Neuron (in vitro differentiated cells): Measurements from ENCODE around the gene TLE1.

Source experiments
- H2AFZ ChIP-seq: one replicate; pipeline ENCODE4 v1.6.1; 2013; ENCODE audit warnings: low read depth, mild to moderate bottlenecking, inconsistent platforms, low read length, moderate library complexity
- H3K27me3 ChIP-seq: one replicate; pipeline ENCODE4 v1.6.1; 2013; ENCODE audit warnings: low read length; ENCODE audit not compliant: insufficient read depth
- H3K36me3 ChIP-seq: one replicate; pipeline ENCODE4 v1.6.1; 2013; ENCODE audit warnings: low read length; ENCODE audit not compliant: insufficient read depth
- H3K4me1 ChIP-seq: one replicate; pipeline ENCODE4 v1.6.1; 2013; ENCODE audit warnings: low read length; ENCODE audit not compliant: insufficient read depth
- H3K4me3 ChIP-seq: 2 replicates; pipeline ENCODE4 v1.5.1; 2013; ENCODE audit warnings: mild to moderate bottlenecking, low read length, moderate library complexity
- H3K9me3 ChIP-seq: one replicate; pipeline ENCODE4 v1.6.1; 2013; ENCODE audit warnings: low read length

TLE1 gene

DNA sequence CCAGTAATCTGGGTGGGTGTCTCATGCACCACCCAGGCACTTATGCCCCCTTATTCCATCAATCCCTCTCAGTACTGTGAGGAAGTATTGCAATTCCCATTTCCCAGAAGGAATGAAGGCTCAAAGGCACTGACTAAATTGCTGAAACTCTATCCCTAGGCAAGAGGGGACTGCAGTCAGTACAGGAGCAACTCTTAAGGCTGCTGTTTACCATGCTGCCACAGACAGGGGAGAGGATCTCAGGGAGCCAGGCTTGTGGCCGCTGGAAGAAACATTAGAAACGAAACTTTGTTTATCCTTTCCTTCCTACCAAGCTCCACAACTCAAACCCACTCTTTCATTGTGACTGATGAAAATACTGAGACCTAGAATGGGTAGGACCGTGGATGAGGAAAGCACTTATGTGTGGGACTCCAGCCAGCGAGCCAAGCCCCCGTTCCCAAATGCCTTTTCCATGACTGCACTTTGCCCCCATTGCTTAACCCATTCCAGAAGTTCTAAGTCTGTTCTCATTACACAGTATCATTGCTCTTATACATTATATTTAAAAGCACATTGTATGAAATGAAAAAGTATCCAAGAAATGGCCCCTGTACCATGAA is 54.3 kb downstream of the TLE1 start:
- H3K4me1 ChIP-seq, result peaks cover 23% of the 10 kb centered on the region
- H3K4me3 ChIP-seq, result no peak overlapping the region
- H3K36me3 ChIP-seq, result peaks cover 10% of the 10 kb centered on the region
- no peak overlapping the region for H2AFZ ChIP-seq
- H3K27me3 ChIP-seq, result no peaks in the 10 kb centered on the region
- H3K9me3 ChIP-seq, result no peaks in the 10 kb centered on the region

DNA sequence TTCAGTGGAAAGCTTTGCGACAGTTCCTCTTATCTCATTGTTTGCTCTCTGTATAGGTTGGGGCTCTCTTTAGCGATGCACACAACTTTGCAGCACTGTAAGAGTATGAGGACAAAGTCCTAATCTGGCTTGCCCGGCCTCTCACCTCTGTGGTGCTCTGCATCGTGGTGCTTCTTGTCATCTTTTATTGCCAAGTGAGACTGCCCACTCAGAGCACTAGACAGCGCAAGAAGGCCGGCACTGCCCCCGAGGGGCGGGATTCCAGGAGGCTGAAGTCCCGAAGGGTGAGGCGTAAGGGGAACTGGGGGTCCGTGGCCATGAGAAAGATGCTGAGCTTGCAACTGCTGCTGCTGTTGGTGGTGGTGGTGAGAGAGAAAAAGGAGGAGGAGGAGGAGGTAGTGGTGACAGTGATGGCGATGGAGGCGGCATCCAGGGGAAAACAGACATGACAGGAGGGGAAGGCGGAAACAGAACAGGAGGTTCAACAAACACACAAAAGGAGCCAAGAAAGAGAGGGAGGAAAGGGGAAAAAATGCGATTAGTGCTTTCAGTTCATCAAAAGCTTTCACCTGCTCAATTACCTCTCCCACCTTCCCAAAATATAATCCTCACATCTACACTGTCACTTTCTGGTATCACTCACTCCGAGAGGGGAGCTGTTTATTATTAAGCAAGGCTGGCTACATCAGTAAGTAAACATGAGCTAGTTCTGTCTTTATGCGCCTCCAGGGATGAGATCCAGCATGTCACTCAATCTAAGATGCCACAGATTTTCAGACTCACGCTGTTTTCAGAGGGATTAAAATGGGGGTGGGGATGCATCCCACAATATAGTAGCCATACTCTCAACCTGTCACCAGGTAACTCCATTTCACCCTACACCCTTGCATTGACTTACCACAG is 55.1 kb downstream of the TLE1 start:
- H3K36me3 ChIP-seq, result peaks cover 10% of the 10 kb centered on the region
- H2AFZ ChIP-seq, result no peak overlapping the region
- H3K27me3 ChIP-seq, result no peaks in the 10 kb centered on the region
- no peak overlapping the region for H3K4me3 ChIP-seq
- H3K4me1 ChIP-seq, result peaks cover 23% of the 10 kb centered on the region
- H3K9me3 ChIP-seq, result no peaks in the 10 kb centered on the region

DNA sequence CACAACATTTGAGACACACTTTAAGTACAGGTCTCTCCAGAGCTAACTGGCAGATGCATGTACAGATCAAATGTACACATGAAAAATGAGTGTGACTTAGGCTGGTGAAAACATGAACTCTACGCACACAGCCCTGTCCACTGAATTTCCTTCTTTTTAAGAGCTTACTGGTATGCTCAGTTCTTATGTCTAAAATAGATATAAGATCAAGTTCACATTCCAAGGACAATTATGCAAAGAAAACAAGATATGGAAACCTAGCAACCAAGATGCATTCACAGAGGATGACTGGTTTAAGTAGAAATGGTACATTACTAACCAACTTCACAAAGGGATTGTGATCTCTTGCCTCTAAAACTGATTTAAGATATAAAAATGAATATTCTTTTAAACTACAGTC is 56.7 kb downstream of the TLE1 start:
- Histone ChIP-seq H3K4me1 (peaks cover 27% of the 10 kb centered on the region), H3K4me3 (no peak overlapping the region), H3K9me3 (no peaks in the 10 kb centered on the region), H2AFZ (no peak overlapping the region), H3K27me3 (no peaks in the 10 kb centered on the region), H3K36me3 (peaks cover 6% of the 10 kb centered on the region)

DNA sequence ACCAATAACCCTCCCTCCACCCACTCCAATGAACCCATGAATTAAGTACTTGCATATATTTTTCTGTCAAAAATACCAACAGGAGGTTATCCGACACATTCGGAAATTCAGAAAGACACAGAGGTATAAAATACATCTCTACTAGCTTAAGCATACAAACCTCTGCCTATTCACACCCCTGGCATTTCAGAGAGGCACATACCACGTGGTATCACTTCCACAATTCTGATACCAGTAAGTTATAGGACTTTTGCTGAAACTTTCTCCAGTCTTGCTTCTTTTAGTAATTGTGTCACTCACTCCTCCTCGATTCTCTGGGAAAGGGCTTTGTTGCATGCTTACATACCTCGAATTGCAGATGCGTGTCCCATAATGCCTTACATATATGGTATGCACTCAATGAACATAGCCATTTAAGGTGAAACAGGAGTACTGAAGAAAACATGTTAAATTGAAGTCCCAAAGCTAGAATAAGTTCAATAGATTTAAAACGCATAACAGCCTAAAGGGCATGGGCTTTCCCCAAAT is 58.1 kb downstream of the TLE1 start:
- H3K4me3 ChIP-seq, result no peak overlapping the region
- no peaks in the 10 kb centered on the region for H3K27me3 ChIP-seq
- H3K4me1 ChIP-seq, result peaks cover 30% of the 10 kb centered on the region
- peaks cover 6% of the 10 kb centered on the region for H3K36me3 ChIP-seq
- H3K9me3 ChIP-seq, result no peaks in the 10 kb centered on the region
- no peak overlapping the region for H2AFZ ChIP-seq

DNA sequence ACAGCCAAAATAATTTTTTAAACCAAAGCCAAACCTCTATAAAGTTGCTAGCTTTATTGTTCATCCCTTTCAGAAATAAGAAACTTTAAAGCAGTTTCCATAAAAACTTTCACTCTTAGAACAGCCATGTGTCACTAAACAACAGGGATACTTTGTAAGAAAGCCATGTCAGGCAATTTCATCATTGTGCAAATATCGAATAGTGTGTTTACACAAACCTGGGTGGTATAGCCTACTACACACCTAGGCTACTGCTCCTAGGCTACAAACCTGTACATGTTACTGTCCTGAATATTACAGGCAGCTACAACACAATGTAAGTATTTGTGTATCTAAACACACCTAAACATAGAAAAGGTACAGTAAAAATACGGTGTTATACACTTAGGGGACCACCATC is 59.9 kb downstream of the TLE1 start:
- H2AFZ ChIP-seq, result no peak overlapping the region
- peaks cover 6% of the 10 kb centered on the region for H3K36me3 ChIP-seq
- peaks cover 30% of the 10 kb centered on the region for H3K4me1 ChIP-seq
- H3K9me3 ChIP-seq, result no peaks in the 10 kb centered on the region
- no peaks in the 10 kb centered on the region for H3K27me3 ChIP-seq
- no peak overlapping the region for H3K4me3 ChIP-seq

DNA sequence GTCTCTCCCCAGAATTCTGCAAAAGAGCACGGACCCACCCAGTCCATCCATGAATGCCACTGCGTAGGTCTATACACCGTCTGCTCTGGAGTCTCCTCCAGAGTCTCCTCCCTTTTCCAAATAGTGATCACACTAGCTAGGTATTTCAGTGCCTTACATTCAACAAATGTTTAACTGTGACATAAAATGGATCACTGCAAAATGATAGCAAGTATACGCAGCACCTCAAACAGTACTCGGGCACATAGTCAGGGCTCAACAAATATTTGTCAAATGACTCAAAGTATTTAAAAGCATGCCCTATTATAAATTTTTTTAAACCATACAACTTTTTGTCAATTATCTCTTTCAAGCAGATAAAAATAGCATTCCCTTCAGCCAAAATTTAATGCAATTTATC is 60.5 kb downstream of the TLE1 start:
- Histone ChIP-seq H3K27me3 (no peaks in the 10 kb centered on the region), H3K9me3 (no peaks in the 10 kb centered on the region), H2AFZ (no peak overlapping the region), H3K4me1 (peaks cover 27% of the 10 kb centered on the region), H3K36me3 (peaks cover 6% of the 10 kb centered on the region), H3K4me3 (no peak overlapping the region)

DNA sequence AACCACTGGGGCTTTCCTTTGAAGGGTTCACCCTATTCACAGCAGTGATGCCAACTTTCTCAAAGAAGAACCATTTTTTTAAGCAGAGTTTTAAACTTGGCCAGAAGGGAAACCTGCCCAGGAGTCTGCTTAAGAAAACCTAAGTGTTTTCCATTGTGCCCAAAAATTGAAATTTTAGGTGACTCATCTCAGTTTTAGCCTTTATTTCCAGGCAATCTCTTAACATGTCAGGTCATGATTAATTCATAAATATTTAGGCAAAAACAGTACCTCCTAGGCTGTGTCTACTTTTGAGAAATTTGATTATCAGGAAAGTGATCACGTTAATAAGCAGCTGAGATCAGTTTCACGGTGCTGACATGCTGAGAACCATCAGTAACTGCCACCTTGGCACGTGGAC is 61.9 kb downstream of the TLE1 start:
- Histone ChIP-seq H3K9me3 (no peaks in the 10 kb centered on the region), H3K4me1 (peaks cover 26% of the 10 kb centered on the region), H3K36me3 (no peaks in the 10 kb centered on the region), H2AFZ (no peak overlapping the region), H3K27me3 (no peaks in the 10 kb centered on the region), H3K4me3 (no peak overlapping the region)

DNA sequence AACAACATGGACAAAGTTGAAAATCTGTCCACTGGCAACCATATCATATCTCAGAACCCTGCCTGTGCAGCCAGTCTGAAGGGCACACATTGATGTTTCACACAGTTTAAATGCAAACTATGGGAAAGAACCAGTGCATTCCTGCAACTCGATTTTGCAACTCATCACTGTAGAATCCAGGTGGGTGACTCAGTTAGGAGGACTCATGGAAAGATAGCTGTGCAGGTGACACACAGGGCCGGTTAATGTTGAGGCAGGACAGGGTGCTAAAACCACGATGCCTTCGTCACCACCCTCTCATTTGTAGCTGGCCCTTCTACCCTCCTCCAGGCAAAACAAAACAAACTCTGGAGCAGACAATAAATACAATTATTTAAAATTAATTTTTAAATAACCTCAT is 62.8 kb downstream of the TLE1 start:
- no peak overlapping the region for H2AFZ ChIP-seq
- no peak overlapping the region for H3K4me3 ChIP-seq
- H3K36me3 ChIP-seq, result no peaks in the 10 kb centered on the region
- peaks cover 32% of the 10 kb centered on the region for H3K4me1 ChIP-seq
- no peaks in the 10 kb centered on the region for H3K9me3 ChIP-seq
- no peaks in the 10 kb centered on the region for H3K27me3 ChIP-seq

DNA sequence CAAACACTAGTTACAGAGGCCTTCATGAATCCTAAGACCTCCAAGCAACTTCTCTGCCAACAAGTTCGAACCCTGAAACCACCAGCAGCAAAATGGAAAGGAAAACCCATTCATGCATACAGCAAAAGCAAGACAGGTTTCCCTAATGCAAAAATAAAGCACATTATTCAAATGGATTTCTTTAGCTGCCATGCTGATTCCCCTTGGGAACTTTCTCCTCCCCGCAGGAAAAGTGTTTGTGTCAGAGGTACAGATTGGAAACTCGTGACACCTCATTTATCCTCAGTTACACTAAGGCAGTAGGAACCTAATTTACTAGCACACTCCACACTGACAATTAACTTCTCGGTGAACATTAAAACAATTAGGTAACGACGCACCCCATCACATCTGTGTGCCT is 63.4 kb downstream of the TLE1 start:
- peaks cover 37% of the 10 kb centered on the region for H3K4me1 ChIP-seq
- H2AFZ ChIP-seq, result no peak overlapping the region
- no peak overlapping the region for H3K4me3 ChIP-seq
- H3K27me3 ChIP-seq, result no peaks in the 10 kb centered on the region
- H3K9me3 ChIP-seq, result no peaks in the 10 kb centered on the region
- H3K36me3 ChIP-seq, result no peaks in the 10 kb centered on the region

DNA sequence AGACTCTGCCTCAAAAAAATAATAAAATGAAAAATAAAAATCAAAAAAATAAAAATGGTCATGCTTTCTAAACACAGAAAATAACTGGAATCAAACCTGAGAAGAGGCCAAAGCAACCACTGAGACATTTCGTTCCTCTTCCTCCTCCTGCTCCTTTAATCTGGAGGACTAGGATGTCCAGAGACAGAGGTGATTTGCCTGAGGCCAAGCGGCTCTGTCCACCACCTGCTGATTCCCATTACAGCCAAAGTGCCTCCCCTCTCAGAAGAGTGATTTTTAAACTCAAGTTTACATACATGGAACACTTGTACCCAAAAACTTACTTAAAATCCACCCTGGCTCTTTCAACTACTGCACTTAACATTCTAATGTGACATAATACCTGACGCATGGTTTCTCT is 65.6 kb downstream of the TLE1 start:
- H3K27me3 ChIP-seq, result no peaks in the 10 kb centered on the region
- H3K9me3 ChIP-seq, result no peaks in the 10 kb centered on the region
- no peak overlapping the region for H2AFZ ChIP-seq
- H3K4me1 ChIP-seq, result peaks cover 53% of the 10 kb centered on the region
- no peak overlapping the region for H3K4me3 ChIP-seq
- H3K36me3 ChIP-seq, result peaks cover 4% of the 10 kb centered on the region

DNA sequence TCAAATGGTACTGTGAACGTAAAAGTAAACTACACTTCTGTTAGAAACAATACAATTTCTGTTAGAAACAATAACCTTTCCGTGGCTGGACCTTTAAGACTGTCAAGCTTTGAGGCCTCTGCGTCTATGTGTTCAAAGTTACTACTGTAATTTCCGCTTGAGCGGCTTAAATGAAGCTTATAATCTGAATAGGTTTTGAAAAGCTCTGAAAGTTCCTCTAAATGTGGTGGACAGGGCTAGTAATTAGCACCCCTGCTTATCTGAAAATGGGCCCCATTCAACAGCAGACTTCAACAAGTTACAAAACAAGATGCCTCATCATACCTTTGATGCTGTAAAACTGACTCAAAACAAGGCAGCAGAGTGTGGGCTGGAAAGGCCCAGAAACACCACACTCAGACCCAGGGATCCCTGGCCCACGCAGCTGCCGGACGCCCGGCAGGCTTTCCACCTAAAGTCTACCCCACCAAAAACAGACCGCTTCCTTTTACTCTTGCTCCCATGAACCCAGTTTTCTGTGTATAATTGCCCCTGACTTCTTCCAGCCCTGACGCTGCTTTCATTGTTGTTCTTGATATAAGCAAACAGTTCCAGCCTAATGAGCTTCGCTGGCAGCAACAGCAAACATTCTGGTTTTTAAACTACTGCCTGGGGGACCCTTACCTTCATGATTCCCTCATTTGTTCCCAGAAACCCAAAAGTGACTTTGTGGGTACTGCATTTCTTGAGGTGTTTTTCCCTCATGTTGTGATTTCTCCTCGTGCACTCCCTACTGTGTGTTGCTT is 66.7 kb downstream of the TLE1 start:
- H3K9me3 ChIP-seq, result no peaks in the 10 kb centered on the region
- H3K27me3 ChIP-seq, result no peaks in the 10 kb centered on the region
- H3K4me1 ChIP-seq, result peaks cover 49% of the 10 kb centered on the region
- peaks cover 8% of the 10 kb centered on the region for H3K36me3 ChIP-seq
- no peak overlapping the region for H3K4me3 ChIP-seq
- no peak overlapping the region for H2AFZ ChIP-seq

DNA sequence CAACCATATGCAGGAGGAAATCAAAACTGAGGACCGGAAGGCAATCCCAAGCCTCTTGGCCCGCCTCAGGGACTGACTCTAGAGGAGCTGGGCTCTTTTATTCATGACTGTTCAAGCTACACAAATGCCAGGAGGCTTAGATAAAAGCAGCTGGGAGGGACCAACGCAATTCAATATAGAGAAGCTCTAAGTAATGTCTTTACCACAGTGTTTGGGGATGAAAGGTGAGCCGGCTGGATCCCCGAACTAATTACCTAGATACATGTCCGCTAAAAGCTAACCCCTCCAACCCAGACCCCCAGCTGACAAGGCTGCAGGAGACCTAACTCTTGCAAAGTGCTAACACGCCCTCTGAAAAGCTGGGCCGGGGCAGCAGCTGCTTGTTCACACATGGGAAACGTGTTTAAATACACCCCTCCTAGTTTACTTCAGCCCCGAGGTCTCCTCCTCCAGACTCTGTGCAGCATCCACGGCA is 67.5 kb downstream of the TLE1 start:
- Histone ChIP-seq H3K4me1 (peaks cover 46% of the 10 kb centered on the region), H3K27me3 (no peaks in the 10 kb centered on the region), H2AFZ (no peak overlapping the region), H3K4me3 (peak overlapping the region; percentile 2), H3K9me3 (no peaks in the 10 kb centered on the region), H3K36me3 (peaks cover 8% of the 10 kb centered on the region)

DNA sequence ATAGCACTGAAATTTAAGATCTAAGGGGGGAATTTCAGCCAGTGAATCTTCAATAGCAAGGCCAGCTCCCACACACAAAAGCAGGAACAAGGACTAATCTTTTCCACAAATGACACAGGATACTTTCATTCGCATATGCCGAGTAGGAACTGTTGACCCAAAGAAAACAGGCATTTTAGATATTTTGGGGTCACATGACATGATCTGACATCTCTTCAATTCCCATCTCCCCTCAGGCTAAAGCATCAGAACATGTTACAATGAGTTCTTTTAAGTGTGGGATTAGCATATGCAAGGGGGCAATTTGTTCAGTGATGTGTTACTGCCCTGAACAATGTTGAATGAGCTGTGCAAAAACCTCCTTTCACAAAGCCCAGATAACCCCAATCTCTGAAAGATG is 68.2 kb downstream of the TLE1 start:
- Histone ChIP-seq H2AFZ (no peak overlapping the region), H3K36me3 (peaks cover 11% of the 10 kb centered on the region), H3K9me3 (no peaks in the 10 kb centered on the region), H3K4me3 (no peak overlapping the region), H3K4me1 (peaks cover 45% of the 10 kb centered on the region), H3K27me3 (no peaks in the 10 kb centered on the region)
